HepG2 (cell line): ENCODE results near the gene KREMEN1. TPM values are rescaled to one million over a fixed set of nuclear protein-coding genes. Genes with fewer than 3 reads are reported as not detected.

Experiments
- ATAC-seq: fragments of 200-7000 bp; cut with Tn5 transposase; 3 replicates; pipeline ENCODE4 v1.9.1; 2020; ENCODE audit warnings: mild to moderate bottlenecking, moderate library complexity
- BruUV-seq: library from RNA; stranded (reverse); fragments of 400-500 nt; replicated peaks from 2 replicates; lab custom pipeline; 2021; lab: Mats Ljungman, UMichigan
- CTCF ChIA-PET: fragments of 300-600 bp; formaldehyde crosslinking; extraction: SDS; loops from one replicate; lab custom pipeline; 2021; ENCODE audit warnings: low total read pairs, inconsistent platforms, low intra/inter-chr PET ratio; lab: Yijun Ruan, JAX
- POLR2A ChIA-PET: fragments of 350-600 bp; sonication (Branson Sonifier 250); formaldehyde crosslinking; loops from one replicate; lab custom pipeline; 2020; ENCODE audit warnings: antibody characterized with exemption, inconsistent platforms; lab: Yijun Ruan, JAX
- DNase-seq: peaks from one replicate; pipeline ENCODE4 v3.0.0-alpha.2; 2015; ENCODE audit warnings: low spot score
- FAIRE-seq: peaks from 3 replicates; lab custom pipeline; 2011; peaks lifted over from hg19 to GRCh38; lab: Jason Lieb, UNC
- H2AFZ ChIP-seq: one replicate; pipeline ENCODE4 v1.6.1; 2011; ENCODE audit warnings: low read length, inconsistent platforms
- H3K27ac ChIP-seq: fragments of 300-600 bp; 3 replicates; pipeline ENCODE4 v1.8.0; 2011; ENCODE audit warnings: mixed run types, mild to moderate bottlenecking, mixed read lengths, low read length, inconsistent platforms; ENCODE audit not compliant: insufficient read depth; ENCODE audit errors: extremely low read length
- H3K27me3 ChIP-seq, 2 experiments: fragments of 200-600 bp in 1 of 2; 2 replicates in 1 of 2; 3 replicates in 1 of 2; pipeline versions ENCODE4 v1.6.0 to v1.8.0; 2011; ENCODE audit warnings: low read length in 2 of 2, mild to moderate bottlenecking in 2 of 2, moderate library complexity in 2 of 2, inconsistent platforms in 1 of 2; ENCODE audit not compliant: insufficient read depth in 2 of 2, control insufficient read depth in 1 of 2
- H3K36me3 ChIP-seq, 2 experiments: fragments of 200-600 bp in 1 of 2; replicated peaks in 1 of 2; 2 replicates in 1 of 2; 3 replicates in 1 of 2; pipeline versions ENCODE4 v1.5.1 to v1.8.0; 2011; ENCODE audit warnings: low read length in 2 of 2, inconsistent platforms in 1 of 2; ENCODE audit not compliant: insufficient read depth in 2 of 2, control insufficient read depth in 1 of 2
- H3K4me1 ChIP-seq: 2 replicates; pipeline ENCODE4 v1.5.1; 2012; ENCODE audit warnings: low read length, inconsistent platforms; ENCODE audit not compliant: insufficient read depth
- H3K4me2 ChIP-seq: 2 replicates; pipeline ENCODE4 v1.6.0; 2011; ENCODE audit warnings: low read depth, low read length, inconsistent platforms
- H3K4me3 ChIP-seq, 3 experiments: fragments of 200-600 bp in 1 of 3; sonication (generic), shearing (Covaris generic) in 1 of 3; replicated peaks in 1 of 3; 2 replicates each; pipeline ENCODE4 v1.5.1; 2011 to 2016; ENCODE audit warnings: low read length in 3 of 3, inconsistent platforms in 2 of 3, low read depth in 2 of 3, mild to moderate bottlenecking in 2 of 3, control low read depth in 1 of 3, mixed read lengths in 1 of 3; ENCODE audit not compliant: insufficient read depth in 1 of 3
- H3K79me2 ChIP-seq: one replicate; pipeline ENCODE4 v1.6.1; 2011; ENCODE audit warnings: low read length, inconsistent platforms; ENCODE audit not compliant: insufficient read depth
- H3K9ac ChIP-seq: 2 replicates; pipeline ENCODE4 v1.6.0; 2011; ENCODE audit warnings: mild to moderate bottlenecking, low read depth, low read length, inconsistent platforms; ENCODE audit not compliant: insufficient read depth
- H3K9me3 ChIP-seq: 2 replicates; pipeline ENCODE4 v1.5.1; 2012; ENCODE audit warnings: mild to moderate bottlenecking, low read length
- H4K20me1 ChIP-seq: 2 replicates; pipeline ENCODE4 v1.6.0; 2011; ENCODE audit warnings: inconsistent platforms, mild to moderate bottlenecking, low read length, moderate library complexity; ENCODE audit not compliant: insufficient read depth
- AGO1 ChIP-seq: fragments of 200-400 bp; formaldehyde crosslinking; IDR thresholded peaks from 2 replicates; pipeline ENCODE4 v1.6.1; 2017; ENCODE audit warnings: mild to moderate bottlenecking, low read depth, low read length, moderate library complexity; ENCODE audit not compliant: poor library complexity, severe bottlenecking
- HMG20A ChIP-seq: IDR thresholded peaks from 2 replicates; pipeline ENCODE4 v1.6.1; 2016; ENCODE audit warnings: borderline replicate concordance
- MED1 ChIP-seq: sonication (generic); formaldehyde crosslinking; IDR thresholded peaks from 2 replicates; pipeline ENCODE4 v1.4.0; 2020; ENCODE audit warnings: missing genetic modification reagents
- SIN3B ChIP-seq: fragments of 150-350 bp; IDR thresholded peaks from 2 replicates; pipeline ENCODE4 v1.6.1; 2014; ENCODE audit warnings: low read length
- ZNF3 ChIP-seq: IDR thresholded peaks from 2 replicates; pipeline ENCODE4 v1.7.0; 2017; ENCODE audit warnings: inconsistent platforms
- ZNF550 ChIP-seq: sonication (generic); formaldehyde crosslinking; IDR thresholded peaks from 2 replicates; pipeline ENCODE4 v1.4.0; 2020; ENCODE audit warnings: mild to moderate bottlenecking, missing genetic modification reagents, borderline replicate concordance
- WGBS: methylation state at CpG from one replicate; pipeline ENCODE4 v1.1.6; 2017; ENCODE audit warnings: low lambda C conversion rate; 5-methylcytosine and 5-hydroxymethylcytosine counted together
- in situ Hi-C: cut with HindIII; loops from 2 replicates; pipeline ENCODE4 v1.10.0; 2017; ENCODE audit warnings: low pct_unique_long_range_greater_than_20kb; ENCODE audit not compliant: extremely low pct_ligation_motif_present
- intact Hi-C: fragments of 100-400 bp; cut with micrococcal nuclease; formaldehyde crosslinking; loops from one replicate; pipeline ENCODE4 v1.10.0; 2022; ENCODE audit not compliant: unreplicated experiment
- polyA plus RNA-seq, 8 experiments: library from polyadenylated mRNA; depleted of rRNA in 3 of 8; stranded (reverse) in 7 of 8; unstranded in 1 of 8; fragments of >200 nt; fragmentation: Illumina TruSeq in 4 of 8; extraction: Trizol in 4 of 8; gene quantifications; 2 replicates each; pipeline versions ENCODE4 v1.2.1 to v1.2.3, GENCODE V29; 2011 to 2016; ENCODE audit warnings: low read depth in 4 of 8, missing spikeins in 1 of 8, mixed read lengths in 1 of 8; ENCODE audit not compliant: insufficient read depth in 1 of 8
- total RNA-seq, 5 experiments: library from RNA; depleted of rRNA; stranded (reverse); fragments of >200 nt; fragmentation: Illumina TruSeq; extraction: Trizol; gene quantifications; 2 replicates each; pipeline ENCODE4 v1.2.3, GENCODE V29; 2016; ENCODE audit warnings: low read depth in 1 of 5
- TF ChIP-seq, protein P1 (sequence below): sonication (generic); formaldehyde crosslinking; IDR thresholded peaks from 2 replicates; pipeline ENCODE4 v1.5.1; 2020; ENCODE audit warnings: missing genetic modification reagents, mild to moderate bottlenecking, borderline replicate concordance
- TF ChIP-seq, protein P2 (sequence below): IDR thresholded peaks from 2 replicates; pipeline ENCODE4 v1.6.1; 2016; ENCODE audit warnings: control low read depth
- TF ChIP-seq, protein P3 (sequence below): sonication (generic); formaldehyde crosslinking; IDR thresholded peaks from 2 replicates; pipeline ENCODE4 v1.5.0; 2020; ENCODE audit warnings: missing genetic modification reagents, mild to moderate bottlenecking, borderline replicate concordance
- TF ChIP-seq, protein P4 (sequence below): sonication (generic); formaldehyde crosslinking; IDR thresholded peaks from 2 replicates; pipeline ENCODE4 v1.5.0; 2020; ENCODE audit warnings: mild to moderate bottlenecking, missing genetic modification reagents
- TF ChIP-seq, protein P5 (sequence below): sonication (generic); formaldehyde crosslinking; IDR thresholded peaks from 2 replicates; pipeline ENCODE4 v1.8.0; 2022; ENCODE audit warnings: mild to moderate bottlenecking, missing genetic modification reagents; ENCODE audit not compliant: insufficient replicate concordance
- TF ChIP-seq, protein P6 (sequence below): sonication (generic); formaldehyde crosslinking; IDR thresholded peaks from 2 replicates; pipeline ENCODE4 v1.4.0; 2020; ENCODE audit warnings: mild to moderate bottlenecking, missing genetic modification reagents, borderline replicate concordance

KREMEN1 gene
- total and polyA plus RNA-seq, 2 of the 13 experiments (the other 11 are each of a cell fraction or from before 2014, with no cell fraction given) = 9.8 to 13.8 TPM

DNA sequence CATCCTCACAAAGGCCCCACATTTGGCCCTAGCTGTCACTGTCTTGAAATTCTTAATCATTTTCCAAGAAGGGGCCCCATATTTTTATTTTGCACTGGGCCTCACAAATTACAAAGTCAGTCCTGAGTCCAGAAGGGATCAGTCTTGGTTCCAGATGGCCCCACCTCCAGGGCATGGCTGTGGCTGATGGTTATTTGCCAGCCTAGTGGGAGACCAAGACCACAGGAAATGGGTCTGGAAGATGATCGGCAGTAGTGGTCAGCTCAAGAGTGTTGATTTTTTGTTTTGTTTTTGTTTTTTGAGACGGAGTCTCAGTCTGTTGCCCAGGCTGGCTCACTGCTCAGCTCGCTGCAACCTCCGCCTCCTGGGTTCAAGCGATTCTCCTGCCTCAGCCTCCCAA lies 85.7 kb downstream of the KREMEN1 start:
- no peaks in the 10 kb centered on the region for H4K20me1 ChIP-seq
- H3K9me3 ChIP-seq = no peaks in the 10 kb centered on the region
- intact Hi-C loops = loop anchor here (5.0 to 10.0 kb wide), 2 partner anchors 89 to 304 kb away; no protein-coding TSS in a partner anchor
- DNase-seq = no peak
- FAIRE-seq = no peak
- in situ Hi-C loops = no loop called here
- peaks cover 15% of the 10 kb centered on the region; the same call in 1 of the 2 replicates for H3K4me1 ChIP-seq
- no peak overlapping the region for H3K4me3 ChIP-seq
- ChIA-PET POLR2A (no interaction called here), CTCF (no interaction called here)
- ATAC-seq = no peak
- WGBS = 75% methylated on average over 5 of the region's 5 CpGs
- no peak overlapping the region for H2AFZ ChIP-seq
- no TSS peak for BruUV-seq
- H3K27ac ChIP-seq = no peak overlapping the region
- no peaks in the 10 kb centered on the region for H3K79me2 ChIP-seq
- H3K4me2 ChIP-seq = no peak overlapping the region
- no peaks in the 10 kb centered on the region; a peak in 1 of 5 replicates for H3K27me3 ChIP-seq
- no peaks in the 10 kb centered on the region for H3K36me3 ChIP-seq
- no peak overlapping the region for H3K9ac ChIP-seq
- TF ChIP-seq, protein P1, sequence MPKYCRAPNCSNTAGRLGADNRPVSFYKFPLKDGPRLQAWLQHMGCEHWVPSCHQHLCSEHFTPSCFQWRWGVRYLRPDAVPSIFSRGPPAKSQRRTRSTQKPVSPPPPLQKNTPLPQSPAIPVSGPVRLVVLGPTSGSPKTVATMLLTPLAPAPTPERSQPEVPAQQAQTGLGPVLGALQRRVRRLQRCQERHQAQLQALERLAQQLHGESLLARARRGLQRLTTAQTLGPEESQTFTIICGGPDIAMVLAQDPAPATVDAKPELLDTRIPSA = no peak
- TF ChIP-seq, protein P2, sequence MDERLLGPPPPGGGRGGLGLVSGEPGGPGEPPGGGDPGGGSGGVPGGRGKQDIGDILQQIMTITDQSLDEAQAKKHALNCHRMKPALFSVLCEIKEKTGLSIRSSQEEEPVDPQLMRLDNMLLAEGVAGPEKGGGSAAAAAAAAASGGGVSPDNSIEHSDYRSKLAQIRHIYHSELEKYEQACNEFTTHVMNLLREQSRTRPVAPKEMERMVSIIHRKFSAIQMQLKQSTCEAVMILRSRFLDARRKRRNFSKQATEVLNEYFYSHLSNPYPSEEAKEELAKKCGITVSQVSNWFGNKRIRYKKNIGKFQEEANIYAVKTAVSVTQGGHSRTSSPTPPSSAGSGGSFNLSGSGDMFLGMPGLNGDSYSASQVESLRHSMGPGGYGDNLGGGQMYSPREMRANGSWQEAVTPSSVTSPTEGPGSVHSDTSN (CRISPR knock-in tag) = no peak
- TF ChIP-seq, protein P3, sequence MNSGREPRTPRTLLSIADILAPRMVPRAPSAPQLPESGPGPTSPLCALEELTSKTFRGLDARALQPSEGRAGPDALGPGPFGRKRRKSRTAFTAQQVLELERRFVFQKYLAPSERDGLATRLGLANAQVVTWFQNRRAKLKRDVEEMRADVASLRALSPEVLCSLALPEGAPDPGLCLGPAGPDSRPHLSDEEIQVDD (CRISPR knock-in tag) = no peak
- TF ChIP-seq, protein P4, sequence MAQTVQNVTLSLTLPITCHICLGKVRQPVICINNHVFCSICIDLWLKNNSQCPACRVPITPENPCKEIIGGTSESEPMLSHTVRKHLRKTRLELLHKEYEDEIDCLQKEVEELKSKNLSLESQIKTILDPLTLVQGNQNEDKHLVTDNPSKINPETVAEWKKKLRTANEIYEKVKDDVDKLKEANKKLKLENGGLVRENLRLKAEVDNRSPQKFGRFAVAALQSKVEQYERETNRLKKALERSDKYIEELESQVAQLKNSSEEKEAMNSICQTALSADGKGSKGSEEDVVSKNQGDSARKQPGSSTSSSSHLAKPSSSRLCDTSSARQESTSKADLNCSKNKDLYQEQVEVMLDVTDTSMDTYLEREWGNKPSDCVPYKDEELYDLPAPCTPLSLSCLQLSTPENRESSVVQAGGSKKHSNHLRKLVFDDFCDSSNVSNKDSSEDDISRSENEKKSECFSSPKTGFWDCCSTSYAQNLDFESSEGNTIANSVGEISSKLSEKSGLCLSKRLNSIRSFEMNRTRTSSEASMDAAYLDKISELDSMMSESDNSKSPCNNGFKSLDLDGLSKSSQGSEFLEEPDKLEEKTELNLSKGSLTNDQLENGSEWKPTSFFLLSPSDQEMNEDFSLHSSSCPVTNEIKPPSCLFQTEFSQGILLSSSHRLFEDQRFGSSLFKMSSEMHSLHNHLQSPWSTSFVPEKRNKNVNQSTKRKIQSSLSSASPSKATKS = no peak
- no peak for TF ChIP-seq HMG20A (CRISPR knock-in tag)
- no peak for TF ChIP-seq AGO1
- TF ChIP-seq, protein P5, sequence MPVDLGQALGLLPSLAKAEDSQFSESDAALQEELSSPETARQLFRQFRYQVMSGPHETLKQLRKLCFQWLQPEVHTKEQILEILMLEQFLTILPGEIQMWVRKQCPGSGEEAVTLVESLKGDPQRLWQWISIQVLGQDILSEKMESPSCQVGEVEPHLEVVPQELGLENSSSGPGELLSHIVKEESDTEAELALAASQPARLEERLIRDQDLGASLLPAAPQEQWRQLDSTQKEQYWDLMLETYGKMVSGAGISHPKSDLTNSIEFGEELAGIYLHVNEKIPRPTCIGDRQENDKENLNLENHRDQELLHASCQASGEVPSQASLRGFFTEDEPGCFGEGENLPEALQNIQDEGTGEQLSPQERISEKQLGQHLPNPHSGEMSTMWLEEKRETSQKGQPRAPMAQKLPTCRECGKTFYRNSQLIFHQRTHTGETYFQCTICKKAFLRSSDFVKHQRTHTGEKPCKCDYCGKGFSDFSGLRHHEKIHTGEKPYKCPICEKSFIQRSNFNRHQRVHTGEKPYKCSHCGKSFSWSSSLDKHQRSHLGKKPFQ (CRISPR knock-in tag) = no peak
- no peak for TF ChIP-seq ZNF3
- TF ChIP-seq MED1 = no peak
- TF ChIP-seq, protein P6, sequence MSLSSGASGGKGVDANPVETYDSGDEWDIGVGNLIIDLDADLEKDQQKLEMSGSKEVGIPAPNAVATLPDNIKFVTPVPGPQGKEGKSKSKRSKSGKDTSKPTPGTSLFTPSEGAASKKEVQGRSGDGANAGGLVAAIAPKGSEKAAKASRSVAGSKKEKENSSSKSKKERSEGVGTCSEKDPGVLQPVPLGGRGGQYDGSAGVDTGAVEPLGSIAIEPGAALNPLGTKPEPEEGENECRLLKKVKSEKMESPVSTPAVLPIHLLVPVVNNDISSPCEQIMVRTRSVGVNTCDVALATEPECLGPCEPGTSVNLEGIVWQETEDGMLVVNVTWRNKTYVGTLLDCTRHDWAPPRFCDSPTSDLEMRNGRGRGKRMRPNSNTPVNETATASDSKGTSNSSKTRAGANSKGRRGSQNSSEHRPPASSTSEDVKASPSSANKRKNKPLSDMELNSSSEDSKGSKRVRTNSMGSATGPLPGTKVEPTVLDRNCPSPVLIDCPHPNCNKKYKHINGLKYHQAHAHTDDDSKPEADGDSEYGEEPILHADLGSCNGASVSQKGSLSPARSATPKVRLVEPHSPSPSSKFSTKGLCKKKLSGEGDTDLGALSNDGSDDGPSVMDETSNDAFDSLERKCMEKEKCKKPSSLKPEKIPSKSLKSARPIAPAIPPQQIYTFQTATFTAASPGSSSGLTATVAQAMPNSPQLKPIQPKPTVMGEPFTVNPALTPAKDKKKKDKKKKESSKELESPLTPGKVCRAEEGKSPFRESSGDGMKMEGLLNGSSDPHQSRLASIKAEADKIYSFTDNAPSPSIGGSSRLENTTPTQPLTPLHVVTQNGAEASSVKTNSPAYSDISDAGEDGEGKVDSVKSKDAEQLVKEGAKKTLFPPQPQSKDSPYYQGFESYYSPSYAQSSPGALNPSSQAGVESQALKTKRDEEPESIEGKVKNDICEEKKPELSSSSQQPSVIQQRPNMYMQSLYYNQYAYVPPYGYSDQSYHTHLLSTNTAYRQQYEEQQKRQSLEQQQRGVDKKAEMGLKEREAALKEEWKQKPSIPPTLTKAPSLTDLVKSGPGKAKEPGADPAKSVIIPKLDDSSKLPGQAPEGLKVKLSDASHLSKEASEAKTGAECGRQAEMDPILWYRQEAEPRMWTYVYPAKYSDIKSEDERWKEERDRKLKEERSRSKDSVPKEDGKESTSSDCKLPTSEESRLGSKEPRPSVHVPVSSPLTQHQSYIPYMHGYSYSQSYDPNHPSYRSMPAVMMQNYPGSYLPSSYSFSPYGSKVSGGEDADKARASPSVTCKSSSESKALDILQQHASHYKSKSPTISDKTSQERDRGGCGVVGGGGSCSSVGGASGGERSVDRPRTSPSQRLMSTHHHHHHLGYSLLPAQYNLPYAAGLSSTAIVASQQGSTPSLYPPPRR (CRISPR knock-in tag) = no peak
- TF ChIP-seq SIN3B = no peak
- TF ChIP-seq ZNF550 (CRISPR knock-in tag) = no peak
